ENCODE data around the gene TBC1D22A. TPM values are rescaled to one million over a fixed set of nuclear protein-coding genes. Genes with fewer than 3 reads are reported as not detected.
A peak's percentile ranks its signal among the peaks of the same experiment; 100 is the strongest.

The TBC1D22A gene
- total RNA-seq, 3 donors from 2014 or later: 35.6 to 51.9 (median 41.8) TPM

DNA sequence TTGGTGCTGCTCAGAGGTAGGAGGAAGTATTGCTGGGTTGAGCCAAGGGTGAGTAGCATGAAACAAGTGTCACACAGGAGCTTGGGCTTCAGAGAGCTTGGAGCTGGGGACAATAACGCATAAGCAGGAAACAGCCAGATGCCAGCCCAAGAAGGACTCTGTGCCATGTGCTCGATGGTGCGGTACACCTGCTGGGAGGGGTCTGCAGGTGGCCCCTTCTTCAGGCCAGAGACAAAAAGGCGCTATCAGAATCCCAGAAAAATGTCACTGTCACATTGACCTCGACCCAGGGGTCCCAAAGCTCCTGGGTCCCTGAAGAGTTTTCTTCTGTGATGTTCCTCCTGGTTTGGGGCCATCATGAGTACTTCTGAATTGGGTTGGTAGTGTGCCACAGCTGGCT lies 244.4 kb downstream of the TBC1D22A start:
- intact Hi-C loops (cut with DNase I, micrococcal nuclease): no loop called here
- no peaks in the 10 kb centered on the region for H3K9me3 ChIP-seq
- H3K4me3 ChIP-seq: no peak overlapping the region
- H3K36me3 ChIP-seq (ENCODE audit: low read depth): no peaks in the 10 kb centered on the region
- peaks cover 13% of the 10 kb centered on the region for H3K4me1 ChIP-seq (ENCODE audit: low read depth)
- no peak for ATAC-seq
- TF ChIP-seq, protein P1, sequence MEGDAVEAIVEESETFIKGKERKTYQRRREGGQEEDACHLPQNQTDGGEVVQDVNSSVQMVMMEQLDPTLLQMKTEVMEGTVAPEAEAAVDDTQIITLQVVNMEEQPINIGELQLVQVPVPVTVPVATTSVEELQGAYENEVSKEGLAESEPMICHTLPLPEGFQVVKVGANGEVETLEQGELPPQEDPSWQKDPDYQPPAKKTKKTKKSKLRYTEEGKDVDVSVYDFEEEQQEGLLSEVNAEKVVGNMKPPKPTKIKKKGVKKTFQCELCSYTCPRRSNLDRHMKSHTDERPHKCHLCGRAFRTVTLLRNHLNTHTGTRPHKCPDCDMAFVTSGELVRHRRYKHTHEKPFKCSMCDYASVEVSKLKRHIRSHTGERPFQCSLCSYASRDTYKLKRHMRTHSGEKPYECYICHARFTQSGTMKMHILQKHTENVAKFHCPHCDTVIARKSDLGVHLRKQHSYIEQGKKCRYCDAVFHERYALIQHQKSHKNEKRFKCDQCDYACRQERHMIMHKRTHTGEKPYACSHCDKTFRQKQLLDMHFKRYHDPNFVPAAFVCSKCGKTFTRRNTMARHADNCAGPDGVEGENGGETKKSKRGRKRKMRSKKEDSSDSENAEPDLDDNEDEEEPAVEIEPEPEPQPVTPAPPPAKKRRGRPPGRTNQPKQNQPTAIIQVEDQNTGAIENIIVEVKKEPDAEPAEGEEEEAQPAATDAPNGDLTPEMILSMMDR (IDR thresholded peaks at IDR 0.05): no peak
- no peak for DNase-seq

DNA sequence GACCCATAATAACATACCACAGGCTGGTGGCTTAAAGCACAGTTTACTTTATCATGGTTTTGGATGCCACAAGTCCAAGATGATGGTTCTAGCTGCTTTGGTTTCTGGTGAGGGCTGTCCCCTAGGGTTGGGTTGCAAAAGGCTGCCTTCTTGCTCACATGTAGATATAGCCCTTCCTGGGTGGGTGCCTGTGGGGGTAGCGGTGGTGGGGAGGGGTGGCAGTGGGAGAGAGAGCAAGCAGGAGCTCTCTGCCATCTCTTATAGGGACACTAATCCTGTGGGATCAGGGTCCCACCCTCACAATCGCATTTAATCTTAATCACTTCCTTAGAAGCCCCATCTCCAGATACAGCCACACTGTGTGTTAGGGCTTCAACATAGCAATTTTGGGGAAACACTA lies 245.0 kb downstream of the TBC1D22A start:
- TF ChIP-seq, protein P1 (IDR thresholded peaks at IDR 0.05): no peak
- DNase-seq (no peak), ATAC-seq (no peak)
- Histone ChIP-seq H3K4me3 (no peak overlapping the region), H3K4me1 (ENCODE audit: low read depth) (peaks cover 13% of the 10 kb centered on the region), H3K36me3 (ENCODE audit: low read depth) (no peaks in the 10 kb centered on the region), H3K9me3 (no peaks in the 10 kb centered on the region)
- intact Hi-C loops (cut with DNase I, micrococcal nuclease): no loop called here

DNA sequence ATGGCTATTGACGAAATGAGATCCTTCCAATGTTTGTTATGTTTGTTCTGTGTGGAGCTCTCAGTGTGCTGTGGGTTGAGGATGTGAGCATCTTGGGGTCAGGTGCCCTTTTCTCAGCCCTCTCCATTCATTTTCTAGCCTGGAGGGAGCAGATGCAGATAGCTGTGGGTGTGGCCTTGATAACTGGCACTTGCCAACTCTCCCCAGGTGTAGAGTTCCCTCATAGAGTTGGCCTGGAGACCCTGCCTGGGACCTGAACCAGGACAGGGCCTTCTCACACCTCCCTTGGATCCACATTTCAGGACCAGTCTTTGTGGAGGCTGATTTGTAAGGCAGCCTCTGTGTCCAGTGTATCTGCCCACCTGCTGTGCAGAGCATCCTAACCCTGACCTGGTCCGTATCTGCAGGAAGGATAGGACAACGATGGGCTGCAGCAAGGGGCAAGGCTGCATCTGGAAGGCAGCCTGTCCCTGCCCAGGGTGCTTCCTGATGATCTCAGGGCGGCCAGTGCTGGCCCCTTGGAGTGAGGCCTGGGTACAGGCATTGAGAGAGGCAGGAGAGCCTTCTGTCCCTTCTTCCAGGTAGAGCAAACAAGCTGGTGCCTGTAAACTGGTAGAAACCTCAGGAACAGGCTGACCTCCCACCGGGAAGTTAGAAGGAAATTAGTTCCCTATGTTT lies 245.9 kb downstream of the TBC1D22A start:
- H3K36me3 ChIP-seq (ENCODE audit: low read depth): no peaks in the 10 kb centered on the region
- no peak for ATAC-seq
- TF ChIP-seq, protein P1 (IDR thresholded peaks at IDR 0.05): no peak

DNA sequence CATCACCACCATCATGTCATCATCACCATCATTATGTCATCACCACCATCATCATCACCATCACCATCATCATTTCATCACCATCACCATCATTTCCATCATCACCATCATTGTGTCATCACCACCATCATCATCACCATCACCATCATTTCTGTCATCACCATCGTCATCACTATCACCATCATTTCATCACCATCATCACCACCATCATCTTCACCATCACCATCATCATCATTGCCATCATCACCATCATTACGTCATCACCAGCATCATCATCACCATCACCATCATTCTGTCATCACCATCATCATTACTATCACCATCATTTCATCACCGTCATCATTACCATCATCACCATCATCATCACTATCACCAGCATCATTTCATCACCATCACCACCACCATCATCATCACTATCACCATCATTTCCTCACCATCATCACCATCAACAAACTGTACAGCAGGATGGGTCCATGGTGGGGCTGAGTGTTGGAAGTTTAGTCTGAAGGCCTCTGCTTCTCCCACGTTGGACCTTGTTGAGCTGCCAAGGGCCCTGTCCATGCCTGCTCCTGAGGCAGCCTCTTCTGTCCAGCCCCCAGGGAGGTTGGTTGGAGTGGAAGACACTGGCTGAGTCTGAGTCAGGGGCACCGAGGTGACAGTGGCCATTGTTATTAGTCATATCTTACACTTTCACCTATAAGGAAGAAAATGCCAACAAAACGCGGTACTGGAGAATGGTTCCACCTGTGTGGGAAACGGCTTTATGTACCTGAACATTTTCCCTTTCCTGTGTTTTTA lies 247.1 kb downstream of the TBC1D22A start:
- Histone ChIP-seq H3K4me3 (no peak overlapping the region), H3K9me3 (no peaks in the 10 kb centered on the region), H3K4me1 (ENCODE audit: low read depth) (peaks cover 13% of the 10 kb centered on the region), H3K36me3 (ENCODE audit: low read depth) (no peaks in the 10 kb centered on the region)
- no peak for DNase-seq
- peak; percentile 32 for ATAC-seq
- intact Hi-C loops (cut with DNase I, micrococcal nuclease): no loop called here
- TF ChIP-seq, protein P1 (IDR thresholded peaks at IDR 0.05): no peak

More for the DNA sequence above, 245.9 kb downstream of the TBC1D22A start:
- intact Hi-C loops (cut with DNase I, micrococcal nuclease): no loop called here
- Histone ChIP-seq H3K4me3 (no peak overlapping the region), H3K9me3 (no peaks in the 10 kb centered on the region), H3K4me1 (ENCODE audit: low read depth) (peaks cover 13% of the 10 kb centered on the region)
- no peak for DNase-seq

DNA sequence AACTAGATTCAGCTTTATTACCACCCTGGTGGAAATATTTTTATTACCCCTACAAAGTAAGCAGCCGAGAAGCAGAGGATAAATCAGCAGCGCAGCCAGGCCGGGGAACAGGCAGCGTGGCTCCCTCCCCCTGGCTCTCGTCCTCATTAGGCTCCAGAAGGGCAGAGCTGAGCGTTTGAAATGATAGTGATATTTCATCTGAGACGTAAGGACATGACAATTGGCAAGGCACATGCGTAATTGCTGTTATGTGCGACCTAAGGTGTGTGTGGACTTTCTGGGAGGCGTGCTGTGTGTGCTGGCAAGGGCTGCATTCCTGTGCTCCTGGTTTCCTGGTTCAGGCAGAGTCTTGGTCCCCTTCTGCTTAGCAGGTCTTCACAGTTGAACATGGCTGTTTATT lies 247.8 kb downstream of the TBC1D22A start:
- intact Hi-C loops (cut with DNase I, micrococcal nuclease): no loop called here
- H3K4me3 ChIP-seq: no peak overlapping the region
- DNase-seq (peak; percentile 47 to 61 (median 58)), ATAC-seq (peak; percentile 90)
- peaks cover 13% of the 10 kb centered on the region for H3K4me1 ChIP-seq (ENCODE audit: low read depth)
- H3K9me3 ChIP-seq: no peaks in the 10 kb centered on the region
- H3K36me3 ChIP-seq (ENCODE audit: low read depth): no peaks in the 10 kb centered on the region
- TF ChIP-seq, protein P1 (IDR thresholded peaks at IDR 0.05): no peak
